HG02938 (cell line): ENCODE measurements around the gene MBLAC1.

Experiments used
- ATAC-seq: cut with Tn5 transposase; IDR thresholded peaks from one replicate; pipeline ENCODE4 v1.9.1; 2021; ENCODE audit warnings: mild to moderate bottlenecking, moderate library complexity; ENCODE audit not compliant: unreplicated experiment

The MBLAC1 gene

GRCh38 chr7:100152937-100153666 lies 26.3 kb downstream of the MBLAC1 start:
- no peak for ATAC-seq

GRCh38 chr7:100153708-100154535 lies 27.2 kb downstream of the MBLAC1 start:
- ATAC-seq, result no peak

- no peak for ATAC-seq
These were observed 28.1 kb downstream of the MBLAC1 start for GRCh38 chr7:100154651-100155491.

- no peak for ATAC-seq
These were observed 29.0 kb downstream of the MBLAC1 start for GRCh38 chr7:100155553-100156317.

GRCh38 chr7:100156331-100157068 lies 29.7 kb downstream of the MBLAC1 start:
- no peak for ATAC-seq

GRCh38 chr7:100157069-100157333 lies 30.2 kb downstream of the MBLAC1 start:
- no peak for ATAC-seq

DNA sequence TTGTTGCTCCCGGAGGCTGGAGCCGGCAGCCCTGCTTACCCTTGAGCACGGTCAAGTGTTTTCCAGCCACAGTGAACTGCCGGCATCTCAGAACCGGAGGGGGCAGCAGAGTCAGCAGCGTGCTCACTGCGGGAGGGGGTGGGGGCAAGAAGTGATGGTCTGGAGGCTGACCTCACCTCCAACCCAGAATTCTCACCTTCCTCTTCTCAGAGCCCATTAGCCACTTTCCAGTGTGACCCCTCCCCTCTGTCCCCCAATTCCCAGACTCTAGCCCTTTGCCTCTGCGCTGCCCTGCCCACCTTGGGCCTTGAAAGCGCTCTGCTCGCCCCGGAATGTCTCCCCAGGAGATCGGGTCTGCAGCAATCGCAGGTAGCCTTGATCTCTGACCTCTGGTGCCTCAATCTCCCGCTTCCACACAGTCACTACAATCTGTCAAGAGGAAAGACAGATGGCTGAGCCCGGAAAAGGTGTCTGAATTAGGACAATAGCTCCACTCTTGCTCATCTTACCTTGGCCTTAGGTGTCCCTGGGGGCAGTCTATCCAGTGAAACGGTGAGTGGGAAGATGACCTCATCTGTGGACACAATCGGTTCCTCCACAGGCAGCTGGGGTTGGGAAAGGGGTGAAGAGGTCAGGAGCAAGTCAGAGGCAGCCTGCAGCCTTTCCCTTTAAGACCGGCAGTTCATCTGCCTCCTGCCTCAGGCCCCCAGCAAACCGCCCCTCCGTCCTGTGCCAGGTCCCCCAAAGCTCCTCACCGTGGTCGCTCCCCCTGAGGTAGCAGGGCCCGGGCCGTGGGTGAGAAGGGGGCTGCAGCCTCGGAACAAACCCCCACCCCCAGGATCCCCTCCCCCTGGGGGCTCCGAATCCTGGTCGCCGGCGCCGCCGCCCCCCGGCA lies 30.8 kb downstream of the MBLAC1 start:
- no peak for ATAC-seq

GRCh38 chr7:100158229-100159098 lies 31.7 kb downstream of the MBLAC1 start, which contains the start of gene TRAPPC14:
Gene TRAPPC14, minus strand, starts transcription at chr7:100158723. Its CDS starts 224 bp downstream, at chr7:100158499.
- peak; percentile 64 for ATAC-seq

DNA sequence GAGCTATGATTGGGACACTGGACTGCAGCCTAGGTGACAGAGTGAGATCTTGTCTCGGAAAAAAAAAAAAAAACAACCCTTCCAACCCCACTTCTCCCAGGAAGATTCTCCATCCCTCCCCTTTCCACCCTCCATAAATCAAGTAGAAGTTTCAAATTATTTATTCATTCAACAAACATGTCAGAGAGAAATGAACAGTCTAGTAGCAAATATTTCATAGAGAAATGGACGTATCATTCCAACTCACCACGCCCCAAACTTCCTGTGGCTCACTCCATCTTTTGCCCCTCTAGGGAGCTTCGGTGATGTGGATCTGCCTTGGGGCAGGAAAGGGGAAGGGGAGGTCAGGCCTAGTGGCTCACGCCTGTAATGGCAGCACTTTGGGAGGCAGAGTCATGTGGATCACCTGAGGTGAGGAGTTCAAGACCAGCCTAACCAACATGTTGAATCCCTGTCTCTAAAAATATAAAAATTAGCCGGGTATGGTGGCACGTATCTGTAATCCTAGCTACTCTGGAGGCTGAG lies 32.4 kb downstream of the MBLAC1 start:
- ATAC-seq, result no peak

DNA sequence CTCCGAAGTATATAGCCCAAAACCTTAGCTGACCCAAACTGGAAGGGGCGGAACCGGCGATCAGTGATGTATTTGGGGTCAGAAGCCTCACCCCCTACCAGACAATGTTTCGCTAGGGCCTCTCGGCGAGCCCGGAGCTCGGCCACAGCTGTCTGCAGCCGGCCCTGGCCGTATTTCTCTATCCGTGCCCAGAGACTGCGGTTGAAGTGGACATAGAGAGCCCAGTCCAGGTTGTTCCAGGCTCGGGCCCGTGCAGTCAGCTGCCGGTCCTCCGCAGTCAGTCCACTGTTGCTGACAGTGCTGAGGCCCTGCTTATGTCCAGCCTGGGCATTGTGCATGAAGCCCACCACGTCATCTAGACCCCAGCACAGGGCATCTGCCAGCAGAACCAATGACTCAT lies 33.3 kb downstream of the MBLAC1 start:
- no peak for ATAC-seq

- no peak for ATAC-seq
These were observed 36.3 kb downstream of the MBLAC1 start for GRCh38 chr7:100163006-100163531.

GRCh38 chr7:100163871-100164270 lies 37.1 kb downstream of the MBLAC1 start:
- ATAC-seq, result no peak

- no peak for ATAC-seq
These were observed 39.7 kb downstream of the MBLAC1 start for GRCh38 chr7:100166317-100166940.

GRCh38 chr7:100166970-100167911 lies 40.5 kb downstream of the MBLAC1 start:
- no peak for ATAC-seq

DNA sequence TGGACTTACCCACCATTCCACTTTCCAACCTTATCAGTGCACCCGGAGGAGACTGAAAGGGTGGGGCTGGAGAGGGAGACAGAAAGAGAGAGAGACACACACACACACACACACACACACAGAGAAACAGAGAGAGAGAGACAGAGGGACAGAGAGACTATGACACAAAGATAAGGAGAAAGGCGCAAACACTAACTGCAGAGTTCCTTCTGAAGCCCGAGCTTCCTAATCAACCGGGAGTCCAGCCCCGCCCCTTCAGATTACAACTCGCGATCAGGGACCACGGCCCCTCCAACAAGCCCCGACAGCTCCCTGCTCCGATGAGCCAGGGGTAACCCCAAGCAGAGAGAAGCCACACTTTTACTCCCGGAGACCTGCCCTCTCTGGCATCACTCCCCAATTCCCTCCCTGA lies 41.2 kb downstream of the MBLAC1 start:
- ATAC-seq, result no peak
